ENCODE results near the gene HEBP2.

Gene HEBP2

DNA sequence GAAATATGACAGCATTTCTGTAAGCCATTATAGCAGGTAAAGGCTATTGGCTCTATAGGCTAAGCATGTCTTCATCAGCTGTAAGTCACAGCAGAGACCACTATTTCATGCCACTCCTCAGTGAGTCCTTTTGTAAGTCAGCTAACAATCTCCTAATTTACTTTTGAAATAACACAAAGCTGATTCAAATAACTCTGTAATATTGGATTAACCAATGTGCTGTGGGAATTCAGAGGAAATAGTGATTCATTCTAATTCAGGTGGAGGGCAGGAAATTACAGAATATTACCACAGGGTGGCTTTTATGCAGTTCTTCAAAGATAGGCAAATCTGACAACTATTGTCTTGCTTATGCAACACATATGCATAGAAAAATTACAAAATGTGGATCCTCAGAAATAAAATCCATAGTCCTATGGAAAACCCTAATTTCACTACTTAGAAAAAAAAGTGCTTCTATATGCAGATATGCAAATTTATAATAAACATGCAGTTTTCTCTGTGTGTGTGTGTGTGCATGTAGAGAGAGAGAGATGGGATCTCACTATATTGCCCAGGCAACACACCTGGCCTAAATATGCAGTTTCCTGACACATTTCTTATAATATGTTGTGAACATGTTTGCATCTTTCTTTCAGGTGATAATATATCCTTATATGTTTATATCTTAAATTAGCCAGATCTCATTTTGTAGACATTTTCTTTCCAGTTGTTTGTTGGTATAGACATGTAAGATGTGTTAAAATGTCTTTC is 31.1 kb upstream of the HEBP2 start:
- H3K4me3 ChIP-seq (ENCODE audit: low read depth, low read length), result no peak overlapping the region
- peak; percentile 39 for DNase-seq (ENCODE audit: low read depth)
- TF ChIP-seq, protein P1, sequence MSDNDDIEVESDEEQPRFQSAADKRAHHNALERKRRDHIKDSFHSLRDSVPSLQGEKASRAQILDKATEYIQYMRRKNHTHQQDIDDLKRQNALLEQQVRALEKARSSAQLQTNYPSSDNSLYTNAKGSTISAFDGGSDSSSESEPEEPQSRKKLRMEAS (IDR thresholded peaks at IDR 0.05; ENCODE audit: low read depth, low read length), result no peak
- TF ChIP-seq POLR2A (IDR thresholded peaks at IDR 0.05; ENCODE audit: extremely low read depth, insufficient read length) (no peak), MYC (IDR thresholded peaks at IDR 0.05; ENCODE audit: low read depth, low read length) (no peak)
- TF ChIP-seq, protein P2, sequence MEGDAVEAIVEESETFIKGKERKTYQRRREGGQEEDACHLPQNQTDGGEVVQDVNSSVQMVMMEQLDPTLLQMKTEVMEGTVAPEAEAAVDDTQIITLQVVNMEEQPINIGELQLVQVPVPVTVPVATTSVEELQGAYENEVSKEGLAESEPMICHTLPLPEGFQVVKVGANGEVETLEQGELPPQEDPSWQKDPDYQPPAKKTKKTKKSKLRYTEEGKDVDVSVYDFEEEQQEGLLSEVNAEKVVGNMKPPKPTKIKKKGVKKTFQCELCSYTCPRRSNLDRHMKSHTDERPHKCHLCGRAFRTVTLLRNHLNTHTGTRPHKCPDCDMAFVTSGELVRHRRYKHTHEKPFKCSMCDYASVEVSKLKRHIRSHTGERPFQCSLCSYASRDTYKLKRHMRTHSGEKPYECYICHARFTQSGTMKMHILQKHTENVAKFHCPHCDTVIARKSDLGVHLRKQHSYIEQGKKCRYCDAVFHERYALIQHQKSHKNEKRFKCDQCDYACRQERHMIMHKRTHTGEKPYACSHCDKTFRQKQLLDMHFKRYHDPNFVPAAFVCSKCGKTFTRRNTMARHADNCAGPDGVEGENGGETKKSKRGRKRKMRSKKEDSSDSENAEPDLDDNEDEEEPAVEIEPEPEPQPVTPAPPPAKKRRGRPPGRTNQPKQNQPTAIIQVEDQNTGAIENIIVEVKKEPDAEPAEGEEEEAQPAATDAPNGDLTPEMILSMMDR (IDR thresholded peaks at IDR 0.05; ENCODE audit: low read depth, low read length), result no peak

GRCh38 chr6:138374230-138374629 is 29.8 kb upstream of the HEBP2 start:
- TF ChIP-seq POLR2A (IDR thresholded peaks at IDR 0.05; ENCODE audit: extremely low read depth, insufficient read length) (no peak), MYC (IDR thresholded peaks at IDR 0.05; ENCODE audit: low read depth, low read length) (no peak)
- TF ChIP-seq, protein P2 (IDR thresholded peaks at IDR 0.05; ENCODE audit: low read depth, low read length), result no peak
- TF ChIP-seq, protein P1 (IDR thresholded peaks at IDR 0.05; ENCODE audit: low read depth, low read length), result no peak
- no peak overlapping the region for H3K4me3 ChIP-seq (ENCODE audit: low read depth, low read length)
- no peak for DNase-seq (ENCODE audit: low read depth)

DNA sequence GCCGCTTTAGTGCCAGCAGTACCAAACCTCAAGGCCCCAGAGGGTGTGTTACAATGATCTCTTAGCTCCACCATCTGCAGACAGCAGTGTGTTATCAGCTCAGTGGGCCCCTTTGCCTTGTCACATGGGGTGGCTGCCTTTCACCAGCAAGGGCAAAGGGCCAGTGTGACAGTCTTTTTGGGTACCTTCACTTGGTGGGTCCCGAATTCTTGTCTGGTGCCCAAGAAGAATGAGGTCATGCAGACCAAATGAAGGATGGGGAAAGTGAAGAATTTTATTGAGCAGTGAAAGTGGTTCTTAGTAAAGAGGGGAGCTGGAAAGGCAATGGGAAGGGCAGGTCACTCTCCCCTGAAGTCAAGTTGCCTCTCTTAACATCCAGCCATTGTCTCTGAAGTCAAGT is 29.2 kb upstream of the HEBP2 start:
- no peak for DNase-seq (ENCODE audit: low read depth)
- no peak overlapping the region for H3K4me3 ChIP-seq (ENCODE audit: low read depth, low read length)
- TF ChIP-seq, protein P2 (IDR thresholded peaks at IDR 0.05; ENCODE audit: low read depth, low read length), result no peak
- TF ChIP-seq MYC (IDR thresholded peaks at IDR 0.05; ENCODE audit: low read depth, low read length), result no peak
- TF ChIP-seq POLR2A (IDR thresholded peaks at IDR 0.05; ENCODE audit: extremely low read depth, insufficient read length), result no peak
- TF ChIP-seq, protein P1 (IDR thresholded peaks at IDR 0.05; ENCODE audit: low read depth, low read length), result no peak

- DNase-seq (ENCODE audit: low read depth), result no peak
- TF ChIP-seq, protein P2 (IDR thresholded peaks at IDR 0.05; ENCODE audit: low read depth, low read length), result no peak
- TF ChIP-seq, protein P1 (IDR thresholded peaks at IDR 0.05; ENCODE audit: low read depth, low read length), result no peak
- no peak for TF ChIP-seq POLR2A (IDR thresholded peaks at IDR 0.05; ENCODE audit: extremely low read depth, insufficient read length)
- no peak for TF ChIP-seq MYC (IDR thresholded peaks at IDR 0.05; ENCODE audit: low read depth, low read length)
- no peak overlapping the region for H3K4me3 ChIP-seq (ENCODE audit: low read depth, low read length)
Measured at GRCh38 chr6:138377042-138377441, 27.0 kb upstream of the HEBP2 start.

GRCh38 chr6:138377844-138378243 is 26.2 kb upstream of the HEBP2 start, which contains the start of gene SMIM28:
Gene SMIM28, plus strand, starts transcription at chr6:138377905. Its CDS starts 168 bp downstream, at chr6:138378073.
- DNase-seq (ENCODE audit: low read depth), result no peak
- TF ChIP-seq POLR2A (IDR thresholded peaks at IDR 0.05; ENCODE audit: extremely low read depth, insufficient read length) (no peak), MYC (IDR thresholded peaks at IDR 0.05; ENCODE audit: low read depth, low read length) (no peak)
- TF ChIP-seq, protein P2 (IDR thresholded peaks at IDR 0.05; ENCODE audit: low read depth, low read length), result no peak
- TF ChIP-seq, protein P1 (IDR thresholded peaks at IDR 0.05; ENCODE audit: low read depth, low read length), result no peak

More at GRCh38 chr6:138377844-138378243, 26.2 kb upstream of the HEBP2 start, which contains the start of gene SMIM28:
- no peak within 1 kb of the TSS for H3K4me3 ChIP-seq (ENCODE audit: low read depth, low read length)

All from NB4 (cell line).